KOPT-K1 (cell line): Measurements from ENCODE around the gene PISD.
"Not testable (repeated sequence)": the region's sequence is repeated elsewhere in the genome, so short reads cannot be mapped to it uniquely, and the experiment has no call there.

Experiments used
- H3K27ac ChIP-seq: fragments of 200-600 bp; sonication (generic); 2 replicates; pipeline ENCODE4 v1.5.1; 2016; ENCODE audit warnings: antibody characterized with exemption, mild to moderate bottlenecking, low read depth, low read length; ENCODE audit not compliant: poor library complexity, severe bottlenecking
- H3K36me3 ChIP-seq: fragments of 200-600 bp; sonication (generic); 2 replicates; pipeline ENCODE4 v1.5.1; 2017; ENCODE audit warnings: antibody characterized with exemption, mild to moderate bottlenecking, low read length, moderate library complexity; ENCODE audit not compliant: insufficient read depth
- H3K9me3 ChIP-seq: fragments of 200-600 bp; sonication (generic); 2 replicates; pipeline ENCODE4 v1.5.1; 2017; ENCODE audit warnings: antibody characterized with exemption, low read length, mild to moderate bottlenecking; ENCODE audit not compliant: insufficient read depth, poor library complexity, severe bottlenecking

The PISD gene

DNA sequence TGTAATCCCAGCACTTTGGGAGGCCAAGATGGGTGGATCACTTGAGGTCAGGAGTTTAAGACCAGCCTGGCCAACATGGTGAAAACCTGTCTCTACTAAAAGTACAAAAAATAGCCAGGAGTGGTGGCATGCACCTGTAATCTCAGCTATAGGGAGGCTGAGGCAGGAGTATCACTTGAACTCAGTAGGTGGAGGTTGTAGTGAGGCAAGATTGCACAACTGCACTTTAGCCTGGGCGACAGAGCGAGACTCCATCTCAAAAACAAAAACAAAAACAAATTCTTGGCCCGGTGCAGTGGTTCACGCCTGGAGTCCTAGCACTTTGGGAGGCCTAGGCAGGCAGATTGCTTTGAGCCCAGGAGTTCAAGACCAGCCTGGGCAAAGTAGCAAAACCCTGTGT, 6.8 kb upstream of the PISD start:
- H3K9me3 ChIP-seq, H3K27ac ChIP-seq, H3K36me3 ChIP-seq: not testable (repeated sequence)

DNA sequence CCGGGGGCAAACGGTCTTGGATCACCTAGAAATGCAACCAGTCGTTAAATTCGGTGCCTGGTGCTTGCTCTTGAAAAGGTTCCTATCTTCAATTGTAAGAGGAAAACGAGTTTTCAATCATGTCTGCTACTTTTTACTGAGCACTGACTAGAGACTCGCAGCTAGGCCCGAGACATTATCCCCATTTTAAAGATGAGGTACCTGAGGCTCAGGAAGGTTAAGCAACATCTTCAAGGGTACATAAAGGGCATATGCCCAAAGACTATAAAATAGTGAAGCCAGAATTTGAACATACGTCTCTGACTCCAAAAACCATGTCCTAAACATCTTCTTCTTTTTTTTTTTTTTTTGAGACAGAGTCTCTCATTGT, 638 bp upstream of the PISD start:
- H3K36me3 ChIP-seq = no peaks in the 10 kb centered on the region
- no peaks in the 10 kb centered on the region for H3K9me3 ChIP-seq
- H3K27ac ChIP-seq = peak overlapping the region; percentile 53

DNA sequence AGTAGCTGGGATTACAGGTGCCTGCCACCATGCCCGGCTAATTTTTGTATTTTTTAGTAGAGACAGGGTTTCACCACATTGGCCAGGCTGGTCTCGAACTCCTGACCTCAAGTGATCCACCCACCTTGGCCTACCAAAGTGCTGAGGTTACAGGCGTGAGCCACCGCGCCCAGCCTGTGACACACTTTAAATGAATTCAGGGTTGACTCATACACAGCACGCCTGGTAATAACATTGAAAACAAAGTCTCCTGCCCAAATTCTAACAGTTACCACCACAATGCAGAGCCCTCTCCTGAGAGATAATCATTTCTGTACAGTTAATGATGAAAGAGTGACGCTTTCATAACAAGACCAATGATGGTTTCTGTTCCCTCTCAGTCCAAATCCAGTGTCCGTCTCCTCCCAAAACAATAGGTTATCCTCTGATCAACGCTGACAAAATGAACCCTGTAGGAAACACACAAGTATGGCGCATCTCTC, 1.1 kb downstream of the PISD start:
- H3K36me3 ChIP-seq, H3K27ac ChIP-seq, H3K9me3 ChIP-seq: not testable (repeated sequence)

DNA sequence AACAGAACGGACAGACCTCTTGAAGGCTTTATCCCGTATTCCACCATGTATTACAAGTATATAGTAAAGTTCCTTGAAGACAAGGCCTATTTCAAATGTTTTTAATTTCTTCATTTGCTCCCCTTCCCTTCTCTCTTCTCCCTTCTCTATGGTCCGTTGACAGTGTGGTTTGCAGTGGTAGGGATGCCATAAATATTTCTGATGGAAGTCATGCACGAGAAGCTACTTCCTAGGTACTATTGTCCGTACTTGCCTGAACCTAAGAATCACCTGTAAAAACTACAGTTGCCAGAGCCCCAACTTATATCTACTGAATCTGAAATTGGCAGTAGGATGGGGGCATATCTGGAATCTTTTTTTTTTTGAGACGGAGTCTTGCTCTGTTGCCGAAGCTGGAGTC, 2.8 kb downstream of the PISD start:
- no peaks in the 10 kb centered on the region for H3K9me3 ChIP-seq
- H3K27ac ChIP-seq = no peak overlapping the region
- no peaks in the 10 kb centered on the region for H3K36me3 ChIP-seq

DNA sequence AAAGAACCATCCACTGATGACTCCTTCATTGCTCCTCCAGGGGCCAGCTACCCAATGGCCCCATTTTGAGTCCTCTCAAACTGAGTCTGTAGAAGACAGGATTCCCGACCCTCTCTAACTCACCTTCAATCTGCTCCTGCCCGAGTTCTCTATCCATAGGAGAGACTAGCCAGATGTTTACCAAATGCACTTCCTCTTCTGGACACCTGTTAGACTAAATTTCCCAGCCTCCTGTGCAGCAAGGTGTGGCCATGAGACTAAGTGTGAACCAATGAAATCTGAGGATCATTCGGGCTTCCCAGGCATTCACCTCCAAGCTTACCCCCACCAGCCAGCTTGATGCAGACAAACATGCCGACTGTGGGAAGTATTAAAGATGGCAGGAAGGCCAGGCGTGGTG, 7.6 kb downstream of the PISD start:
- Histone ChIP-seq H3K27ac (no peak overlapping the region), H3K36me3 (0 out of 2 replicates have a peak, but pooled peaks cover 4% of the 10 kb centered on the region)

DNA sequence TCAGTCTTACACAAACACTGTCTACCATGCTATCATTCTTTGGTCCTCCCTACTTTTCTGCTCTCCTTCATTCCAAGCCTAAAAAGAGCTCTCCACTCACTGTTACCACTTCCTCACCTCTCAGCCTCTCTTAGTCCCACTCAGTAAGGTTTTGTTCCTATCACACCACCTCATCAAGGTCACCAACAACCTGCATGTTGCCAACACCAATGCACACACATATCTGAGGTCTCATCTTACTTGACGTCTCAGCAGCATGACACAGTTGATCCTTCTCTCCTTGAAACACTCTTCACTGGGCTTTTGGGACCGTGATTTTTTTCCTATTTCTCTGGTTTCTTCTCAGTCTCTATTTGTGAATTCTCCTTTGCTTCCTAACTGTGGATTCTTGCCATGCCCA, 8.1 kb downstream of the PISD start:
- Histone ChIP-seq H3K9me3 (no peaks in the 10 kb centered on the region), H3K36me3 (peaks cover 8% of the 10 kb centered on the region; the same call in 1 of the 2 replicates), H3K27ac (no peak overlapping the region)

More for the DNA sequence above, 7.6 kb downstream of the PISD start:
- H3K9me3 ChIP-seq = no peaks in the 10 kb centered on the region

DNA sequence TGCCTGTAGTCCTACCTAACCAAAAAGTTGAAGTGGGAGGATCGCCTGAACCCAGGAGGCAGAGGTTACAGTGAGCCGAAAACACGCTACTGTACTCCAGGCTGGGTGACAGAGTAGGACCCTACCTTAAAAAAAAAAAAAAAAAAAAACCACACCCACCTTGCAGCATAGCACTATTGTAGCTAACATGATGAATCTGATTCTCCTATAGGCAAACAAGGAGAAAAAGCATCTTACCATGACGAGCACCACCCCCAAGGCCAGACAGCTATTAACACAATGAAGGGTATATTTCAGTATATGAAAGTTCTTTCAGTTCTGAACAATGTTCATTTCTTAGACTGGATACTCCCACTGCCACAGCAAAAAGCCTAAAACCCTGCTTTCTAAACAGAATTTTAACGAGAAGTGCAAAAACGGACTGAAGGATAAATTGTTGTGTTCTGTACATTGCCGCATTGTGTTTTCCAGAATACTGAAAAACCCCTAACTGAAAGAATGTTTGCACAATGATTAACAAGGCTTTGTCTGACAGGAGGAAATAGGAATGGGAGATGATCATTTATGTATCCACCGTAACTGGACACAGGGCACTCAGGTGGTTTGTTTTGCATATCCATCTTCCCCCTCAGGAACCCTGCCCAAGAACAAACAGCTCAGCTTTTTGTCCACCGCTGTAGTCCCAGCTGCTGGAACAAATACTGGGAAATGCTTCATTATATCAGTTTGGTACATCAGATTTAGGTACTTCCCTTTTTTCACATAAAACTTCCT, 8.9 kb downstream of the PISD start:
- Histone ChIP-seq H3K27ac (no peak overlapping the region), H3K36me3 (peaks cover 13% of the 10 kb centered on the region; the same call in 1 of the 2 replicates), H3K9me3 (no peaks in the 10 kb centered on the region)

DNA sequence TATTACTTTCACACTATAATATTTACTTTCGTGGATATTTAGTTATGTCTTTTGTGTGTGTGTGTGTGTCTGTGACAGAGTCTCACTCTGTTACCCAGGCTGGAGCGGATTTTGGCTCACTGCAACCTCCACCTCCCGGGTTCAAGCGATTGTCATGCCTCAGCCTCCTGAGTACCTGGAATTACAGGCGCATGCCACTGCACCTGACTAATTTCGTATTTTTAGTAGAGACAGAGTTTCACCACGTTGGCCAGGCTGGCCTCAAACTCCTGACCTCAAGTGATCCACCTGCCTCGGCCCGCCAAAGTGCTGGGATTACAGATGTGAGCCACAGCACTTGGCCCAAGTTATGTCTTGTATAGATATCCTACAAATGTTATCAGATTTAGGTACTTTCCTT, 9.9 kb downstream of the PISD start:
- Histone ChIP-seq H3K27ac (no peak overlapping the region), H3K9me3 (no peaks in the 10 kb centered on the region), H3K36me3 (peaks cover 24% of the 10 kb centered on the region)

DNA sequence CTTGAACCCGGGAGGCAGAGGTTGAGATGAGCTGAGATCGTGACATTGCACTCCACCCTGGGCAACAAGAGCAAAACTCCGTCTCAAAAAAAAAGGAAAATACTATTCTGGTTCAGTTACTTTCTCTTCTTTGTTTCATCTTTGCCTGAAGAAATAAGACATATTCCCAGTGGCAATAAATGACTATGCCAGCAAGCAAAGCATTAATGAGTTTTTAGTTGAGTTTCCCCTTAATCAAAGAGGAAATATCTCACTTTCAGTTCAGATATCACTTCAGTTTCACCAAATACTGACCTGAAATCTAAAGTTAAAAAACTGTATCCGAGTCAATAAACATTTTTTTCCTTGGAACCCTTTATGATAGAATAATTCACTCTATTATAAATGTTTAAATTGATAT, 10.4 kb downstream of the PISD start:
- Histone ChIP-seq H3K9me3 (no peaks in the 10 kb centered on the region), H3K36me3 (peaks cover 28% of the 10 kb centered on the region), H3K27ac (no peak overlapping the region)

DNA sequence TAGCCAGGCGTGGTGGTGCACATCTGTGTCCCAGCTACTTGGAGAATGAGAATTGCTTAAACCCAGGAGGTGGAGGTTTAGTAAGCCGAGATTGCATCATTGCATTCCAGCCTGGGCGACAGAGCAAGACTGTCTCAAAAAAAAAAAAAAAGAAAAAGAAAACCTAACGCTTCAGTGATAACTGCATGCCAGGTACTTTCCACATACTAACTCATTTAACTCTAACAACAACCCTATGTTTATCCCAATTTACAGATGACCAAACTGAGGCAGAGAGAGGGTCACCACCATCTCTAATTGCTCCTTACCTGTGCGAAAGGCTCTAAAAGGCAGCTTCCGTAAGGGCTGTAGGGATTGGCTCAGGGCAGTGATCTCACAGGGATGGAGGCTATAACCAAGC, 11.6 kb downstream of the PISD start:
- Histone ChIP-seq H3K27ac (no peak overlapping the region), H3K36me3 (peaks cover 36% of the 10 kb centered on the region)

DNA sequence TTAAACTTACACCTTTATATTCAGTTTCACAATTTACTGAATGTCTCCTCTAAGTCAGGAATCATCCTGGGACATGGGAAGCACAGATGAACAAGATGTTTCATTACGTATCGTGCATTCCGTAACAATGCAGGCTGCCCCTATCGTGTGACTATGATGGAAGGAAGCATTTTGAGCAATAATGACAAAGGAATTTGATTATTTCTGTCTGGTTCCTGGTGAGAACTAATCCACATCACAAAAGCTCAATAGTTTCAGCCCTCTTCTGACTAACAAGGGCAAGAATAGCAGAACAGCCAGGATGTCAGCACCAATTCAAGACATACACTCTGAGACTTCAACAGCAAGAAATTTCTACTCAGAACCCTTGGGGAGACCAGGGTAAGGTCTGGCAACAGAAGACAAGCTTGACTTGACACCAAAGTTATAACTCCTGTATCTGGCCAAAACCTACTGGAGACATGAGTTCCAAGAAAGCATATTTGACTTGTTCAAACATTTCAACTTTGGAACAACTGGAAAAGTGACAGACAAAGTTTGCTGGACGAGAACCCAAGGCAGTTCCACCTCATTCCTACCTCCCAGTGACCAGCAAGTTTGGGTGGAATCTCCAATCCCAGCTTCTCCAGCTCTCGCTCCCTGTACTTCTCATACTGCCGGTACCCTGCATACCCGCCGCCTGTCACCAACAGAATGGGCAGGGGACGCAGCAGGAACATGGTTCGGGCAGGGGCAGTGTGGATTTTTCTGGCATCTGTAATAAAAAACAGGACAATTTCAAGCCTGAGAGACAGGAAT, 14.3 kb downstream of the PISD start:
- Histone ChIP-seq H3K27ac (no peak overlapping the region), H3K36me3 (peaks cover 40% of the 10 kb centered on the region), H3K9me3 (no peaks in the 10 kb centered on the region)

More for the DNA sequence above, 11.6 kb downstream of the PISD start:
- no peaks in the 10 kb centered on the region for H3K9me3 ChIP-seq

DNA sequence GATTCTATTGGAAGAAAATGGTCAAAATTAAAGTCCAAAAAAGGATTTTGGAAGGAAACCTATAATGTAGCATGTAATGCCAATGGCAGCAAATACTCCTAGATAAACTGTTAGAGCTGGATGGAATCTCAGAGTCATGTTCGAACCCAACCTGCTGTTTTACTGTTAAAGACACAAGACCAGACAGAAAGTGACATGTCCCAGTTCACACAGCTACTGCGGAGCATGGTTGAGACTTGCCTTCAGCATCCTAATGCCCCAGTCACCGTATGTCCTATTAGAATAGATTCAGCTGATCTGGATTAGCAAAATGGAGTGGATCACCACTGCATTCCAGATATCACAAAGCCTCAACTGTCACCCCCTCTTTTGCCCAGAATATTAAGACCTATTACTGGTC, 14.9 kb downstream of the PISD start:
- no peaks in the 10 kb centered on the region for H3K9me3 ChIP-seq
- H3K36me3 ChIP-seq = peaks cover 42% of the 10 kb centered on the region
- H3K27ac ChIP-seq = no peak overlapping the region

DNA sequence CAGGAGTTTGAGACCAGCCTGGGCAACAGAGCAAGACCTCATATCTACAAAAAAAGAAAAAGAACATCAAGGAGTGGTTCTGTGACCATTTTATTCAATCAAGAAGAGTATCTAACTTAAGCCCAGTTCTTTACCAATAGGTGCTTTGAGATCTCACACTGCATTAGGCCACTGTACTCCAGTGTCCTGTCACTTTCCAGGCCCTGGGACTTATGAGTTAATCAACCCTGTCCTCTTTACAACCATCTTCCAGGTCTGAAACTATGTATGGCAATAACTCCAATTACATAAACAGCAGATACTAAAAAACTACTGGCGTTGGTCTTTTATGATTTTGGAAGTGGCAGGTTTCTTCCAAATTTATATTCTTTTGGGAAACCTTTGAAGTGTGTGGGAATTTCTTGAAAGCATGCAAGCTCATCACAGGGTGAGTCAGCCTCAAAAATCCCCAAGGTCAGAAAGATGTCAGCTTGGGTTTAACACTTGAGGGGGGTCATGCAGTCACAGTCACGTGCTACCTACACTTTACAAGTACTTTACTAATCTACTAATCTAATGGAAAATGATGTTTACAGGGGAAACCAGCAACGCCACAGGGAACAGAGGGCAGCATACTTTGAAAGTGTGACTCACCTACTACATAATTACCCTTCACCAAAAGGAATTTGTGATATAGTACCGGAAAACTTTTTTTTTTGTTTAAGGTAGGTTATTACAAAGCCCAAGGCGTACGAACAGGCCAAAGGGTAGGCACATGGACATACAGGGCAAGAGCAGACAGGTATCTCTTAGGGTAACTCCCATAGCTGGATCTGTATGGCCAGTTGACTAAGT, 15.6 kb downstream of the PISD start:
- Histone ChIP-seq H3K36me3 (peaks cover 45% of the 10 kb centered on the region), H3K27ac (no peak overlapping the region), H3K9me3 (no peaks in the 10 kb centered on the region)

DNA sequence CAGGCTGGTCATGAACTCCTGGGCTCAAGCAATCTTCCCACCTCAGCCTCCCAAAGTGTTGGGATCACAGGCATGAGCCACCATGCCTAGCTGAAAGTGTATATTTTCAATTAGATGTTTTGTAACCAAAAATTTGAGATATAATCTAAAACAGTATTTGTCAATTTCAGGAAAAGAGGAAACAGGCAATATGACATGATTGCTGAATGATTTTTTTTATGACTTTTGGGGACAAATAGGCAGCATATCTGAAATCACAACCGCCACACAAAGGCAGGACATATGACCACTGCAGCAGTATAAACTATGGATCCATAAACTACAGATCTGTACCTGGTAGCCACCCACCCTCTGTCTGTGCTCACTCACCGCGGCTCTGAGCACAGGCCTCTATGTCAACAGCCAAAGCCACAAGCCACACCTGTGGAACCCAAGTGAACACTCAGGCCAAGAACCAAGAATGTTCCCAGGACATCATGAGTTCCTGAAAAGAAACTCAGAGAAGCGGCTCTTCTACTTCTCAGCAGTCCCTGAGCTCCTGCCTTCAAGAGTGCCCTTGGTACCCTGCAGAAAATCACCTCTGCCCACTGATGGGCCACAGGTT, 22.5 kb downstream of the PISD start:
- Histone ChIP-seq H3K36me3 (peaks cover 7% of the 10 kb centered on the region; the same call in 1 of the 2 replicates), H3K27ac (no peak overlapping the region), H3K9me3 (no peaks in the 10 kb centered on the region)
